ENCODE measurements around the gene IQSEC3. TPM values are rescaled to one million over a fixed set of nuclear protein-coding genes. Genes with fewer than 3 reads are reported as not detected.
"Not testable (repeated sequence)": the region's sequence is repeated elsewhere in the genome, so short reads cannot be mapped to it uniquely, and the experiment has no call there.

The IQSEC3 gene
- total and polyA plus RNA-seq, 11 donors: 0.29 to 3.2 (median 1.5) TPM

DNA sequence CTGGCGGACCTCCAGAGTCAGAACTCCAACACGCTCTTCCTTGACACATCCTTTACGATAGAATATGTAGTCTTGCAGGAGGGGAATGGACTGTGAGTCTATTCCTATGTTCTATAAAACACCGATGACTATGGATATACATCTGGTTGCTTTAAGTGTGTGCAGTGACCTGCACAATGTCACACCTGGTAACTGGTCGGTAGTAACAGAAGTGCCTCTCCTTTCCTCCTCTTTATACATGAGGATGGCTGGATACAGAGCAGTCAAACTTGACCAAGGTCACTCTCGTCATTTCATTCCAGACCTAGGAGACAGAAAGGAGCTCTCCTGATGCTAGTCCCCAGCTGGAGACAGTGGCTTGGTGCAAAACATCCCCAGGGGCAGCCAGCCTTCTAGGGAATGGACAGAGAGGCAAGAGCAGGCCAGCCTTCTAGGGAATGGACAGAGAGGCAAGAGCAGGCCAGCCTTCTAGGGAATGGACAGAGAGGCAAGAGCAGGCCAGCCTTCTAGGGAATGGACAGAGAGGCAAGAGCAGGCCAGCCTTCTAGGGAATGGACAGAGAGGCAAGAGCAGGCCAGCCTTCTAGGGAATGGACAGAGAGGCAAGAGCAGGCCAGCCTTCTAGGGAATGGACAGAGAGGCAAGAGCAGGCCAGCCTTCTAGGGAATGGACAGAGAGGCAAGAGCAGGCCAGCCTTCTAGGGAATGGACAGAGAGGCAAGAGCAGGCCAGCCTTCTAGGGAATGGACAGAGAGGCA lies 21.2 kb upstream of the IQSEC3 start:
- H3K36me3 ChIP-seq; DNase-seq; H3K9me3 ChIP-seq; H3K4me3 ChIP-seq; H3K27ac ChIP-seq; H3K4me1 ChIP-seq; intact Hi-C loops (cut with DNase I): not testable (repeated sequence)
- H3K27me3 ChIP-seq: peaks cover 0 to 14% (median 3%) of the 10 kb centered on the region in 9 donors
- ATAC-seq: peak in 1 of 4 donors; percentile 36
- WGBS, 4 donors: 73 to 82% (median 79%) methylated on average over 5 to 6 of the region's 6 CpGs

DNA sequence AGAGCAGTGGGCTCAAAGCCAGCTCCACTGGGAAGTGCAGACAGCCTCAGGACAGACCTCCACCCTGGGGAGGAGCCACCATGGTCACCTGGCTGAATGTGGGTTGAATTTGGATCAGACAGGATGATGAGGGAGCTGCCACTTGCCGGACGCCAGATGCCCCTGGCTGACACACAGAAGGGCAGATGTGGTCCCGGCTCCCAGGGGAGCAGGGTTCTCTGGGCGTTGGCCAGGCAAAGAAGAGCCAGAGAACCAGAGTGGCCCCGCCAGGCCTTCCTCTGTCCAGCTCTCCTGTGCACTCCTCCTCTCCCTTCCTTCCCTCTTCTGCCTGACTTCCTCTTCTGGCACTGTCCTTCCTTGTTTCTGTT lies 20.6 kb upstream of the IQSEC3 start:
- H3K27ac ChIP-seq; H3K4me1 ChIP-seq; intact Hi-C loops (cut with DNase I); H3K9me3 ChIP-seq; H3K4me3 ChIP-seq; H3K36me3 ChIP-seq: not testable (repeated sequence)
- peak in 2 of 5 donors; percentile 31 to 64 for DNase-seq
- peaks cover 0 to 14% (median 3%) of the 10 kb centered on the region in 9 donors for H3K27me3 ChIP-seq
- WGBS, 4 donors: 71 to 93% (median 76%) methylated on average over 2 to 5 of the region's 5 CpGs
- peak in 3 of 4 donors; percentile 61 to 78 (median 62) for ATAC-seq

DNA sequence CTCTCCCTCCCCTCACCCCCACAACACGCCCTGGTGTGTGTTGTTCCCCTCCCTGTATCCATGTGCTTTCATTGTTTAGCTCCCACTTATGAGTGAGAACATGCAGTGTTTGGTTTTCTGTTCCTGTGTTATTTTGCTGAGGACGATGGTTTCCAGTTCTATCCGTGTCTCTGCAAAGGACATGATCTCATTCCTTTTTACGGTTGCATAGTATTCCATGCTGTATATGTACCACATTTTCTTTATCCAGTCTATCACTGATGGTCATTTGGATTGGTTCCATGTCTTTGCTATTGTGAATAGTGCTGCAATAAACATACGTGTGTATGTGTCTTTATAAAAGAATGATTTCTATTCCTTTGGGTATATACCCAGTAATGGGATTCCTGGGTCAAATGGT lies 20.0 kb upstream of the IQSEC3 start:
- H3K9me3 ChIP-seq; intact Hi-C loops (cut with DNase I); H3K27ac ChIP-seq; H3K4me1 ChIP-seq; DNase-seq; H3K4me3 ChIP-seq; ATAC-seq; H3K36me3 ChIP-seq: not testable (repeated sequence)
- peaks cover 0 to 14% (median 3%) of the 10 kb centered on the region in 9 donors for H3K27me3 ChIP-seq
- 63 to 68% (median 66%) methylated on average over 5 of the region's 5 CpGs for WGBS, 4 donors

DNA sequence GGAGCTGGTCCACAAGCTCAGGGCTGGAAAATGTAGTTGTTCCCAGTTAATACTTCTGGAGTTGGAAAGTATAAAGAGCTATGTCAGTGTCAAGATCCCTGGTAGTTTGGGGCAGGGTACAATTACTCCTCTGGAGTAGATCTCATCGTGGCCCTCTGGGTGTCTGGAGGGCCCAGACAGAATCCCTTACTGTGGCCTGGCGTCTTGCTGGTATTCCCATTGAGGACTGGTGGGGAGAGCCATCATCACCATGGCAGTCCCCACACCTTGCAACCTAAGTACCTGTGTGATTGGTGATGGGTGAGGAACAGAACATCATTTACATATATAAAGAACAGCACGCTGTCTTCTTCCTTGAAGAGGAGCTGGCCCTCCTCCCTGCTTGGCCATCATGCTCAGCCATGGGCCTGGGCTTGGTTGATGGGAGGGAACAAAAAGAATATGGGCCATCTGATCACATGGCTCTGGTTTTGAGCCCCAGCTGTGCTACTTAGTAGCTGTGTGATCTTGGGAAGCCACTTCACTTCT lies 18.8 kb upstream of the IQSEC3 start:
- 63 to 79% (median 68%) methylated on average over 3 of the region's 3 CpGs for WGBS, 4 donors
- H3K4me3 ChIP-seq; ATAC-seq; H3K27ac ChIP-seq; intact Hi-C loops (cut with DNase I); DNase-seq; H3K4me1 ChIP-seq; H3K36me3 ChIP-seq; H3K9me3 ChIP-seq: not testable (repeated sequence)
- peaks cover 0 to 22% (median 8%) of the 10 kb centered on the region in 9 donors for H3K27me3 ChIP-seq

DNA sequence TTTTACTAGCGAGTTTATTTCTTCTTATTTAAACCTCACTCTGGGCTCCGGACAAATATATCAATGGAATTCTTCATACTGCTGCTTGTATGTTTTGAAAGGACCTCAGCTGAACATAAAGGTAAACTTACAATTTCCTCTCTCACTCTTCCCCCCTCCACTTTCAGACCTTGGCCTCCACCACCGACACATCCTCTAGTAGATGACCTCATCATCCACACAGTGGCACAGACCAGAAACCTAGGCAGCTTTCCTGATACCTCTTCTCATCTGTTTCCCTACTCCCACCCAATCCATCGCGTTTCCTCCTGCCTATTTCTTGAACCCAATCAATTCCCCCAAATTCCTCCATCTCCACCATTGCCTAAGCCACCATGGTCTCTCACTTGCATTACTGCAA lies 17.4 kb upstream of the IQSEC3 start:
- DNase-seq; ATAC-seq; H3K27ac ChIP-seq; H3K4me1 ChIP-seq; intact Hi-C loops (cut with DNase I); H3K4me3 ChIP-seq; H3K36me3 ChIP-seq; H3K9me3 ChIP-seq: not testable (repeated sequence)
- H3K27me3 ChIP-seq: peaks cover 0 to 30% (median 14%) of the 10 kb centered on the region in 9 donors
- 66 to 73% (median 68%) methylated on average over 5 of the region's 5 CpGs for WGBS, 4 donors

DNA sequence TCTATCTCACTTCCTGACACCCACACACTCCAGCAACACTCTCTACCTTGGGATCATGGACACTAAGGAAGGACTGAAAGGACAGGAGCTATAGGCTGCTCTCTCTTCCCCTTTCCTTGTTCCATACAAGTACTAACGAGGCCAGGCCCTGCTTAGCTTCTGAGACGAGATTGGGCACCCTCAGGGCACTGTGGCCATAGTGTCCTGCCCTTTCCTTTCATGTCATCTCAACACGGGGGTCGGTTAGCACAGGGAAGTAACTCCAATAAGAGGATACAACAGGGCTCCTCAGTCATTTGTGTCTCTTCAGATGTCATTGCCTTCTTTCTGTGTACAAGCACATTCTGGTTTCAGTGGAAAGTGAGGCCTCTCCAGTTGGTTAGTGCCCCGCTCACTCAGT lies 15.5 kb upstream of the IQSEC3 start:
- H3K36me3 ChIP-seq; DNase-seq; H3K9me3 ChIP-seq; H3K27ac ChIP-seq; intact Hi-C loops (cut with DNase I); H3K4me3 ChIP-seq; H3K4me1 ChIP-seq: not testable (repeated sequence)
- 63 to 73% (median 66%) methylated on average over 5 of the region's 5 CpGs for WGBS, 4 donors
- peak in 1 of 4 donors; percentile 11 for ATAC-seq
- H3K27me3 ChIP-seq: peaks cover 9 to 44% (median 21%) of the 10 kb centered on the region in 9 donors

DNA sequence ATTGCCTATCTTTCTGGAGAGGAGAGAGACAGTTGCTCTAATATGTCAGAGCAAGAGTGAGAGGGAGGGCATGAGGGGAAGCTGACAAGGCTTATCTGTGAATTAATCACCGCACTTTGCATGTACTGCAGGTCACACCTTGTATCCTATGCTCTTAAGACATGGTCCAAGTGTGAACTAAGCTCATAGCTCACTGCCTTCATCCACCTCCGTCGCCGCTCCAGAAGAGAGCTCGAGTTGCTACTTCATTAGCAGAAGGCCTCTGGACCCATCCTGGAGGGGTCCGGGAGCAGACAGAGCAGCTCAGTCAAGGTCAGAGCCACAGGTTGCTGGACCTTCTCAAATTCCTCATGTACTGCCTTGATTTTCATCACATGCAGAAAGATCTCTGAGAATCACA lies 14.6 kb upstream of the IQSEC3 start:
- 67 to 70% (median 68%) methylated on average over 6 of the region's 6 CpGs for WGBS, 4 donors
- H3K9me3 ChIP-seq; H3K36me3 ChIP-seq; DNase-seq; H3K27ac ChIP-seq; H3K4me3 ChIP-seq; intact Hi-C loops (cut with DNase I); H3K4me1 ChIP-seq: not testable (repeated sequence)
- peaks cover 9 to 50% (median 26%) of the 10 kb centered on the region in 9 donors for H3K27me3 ChIP-seq
- ATAC-seq: peak in 1 of 4 donors; percentile 18

DNA sequence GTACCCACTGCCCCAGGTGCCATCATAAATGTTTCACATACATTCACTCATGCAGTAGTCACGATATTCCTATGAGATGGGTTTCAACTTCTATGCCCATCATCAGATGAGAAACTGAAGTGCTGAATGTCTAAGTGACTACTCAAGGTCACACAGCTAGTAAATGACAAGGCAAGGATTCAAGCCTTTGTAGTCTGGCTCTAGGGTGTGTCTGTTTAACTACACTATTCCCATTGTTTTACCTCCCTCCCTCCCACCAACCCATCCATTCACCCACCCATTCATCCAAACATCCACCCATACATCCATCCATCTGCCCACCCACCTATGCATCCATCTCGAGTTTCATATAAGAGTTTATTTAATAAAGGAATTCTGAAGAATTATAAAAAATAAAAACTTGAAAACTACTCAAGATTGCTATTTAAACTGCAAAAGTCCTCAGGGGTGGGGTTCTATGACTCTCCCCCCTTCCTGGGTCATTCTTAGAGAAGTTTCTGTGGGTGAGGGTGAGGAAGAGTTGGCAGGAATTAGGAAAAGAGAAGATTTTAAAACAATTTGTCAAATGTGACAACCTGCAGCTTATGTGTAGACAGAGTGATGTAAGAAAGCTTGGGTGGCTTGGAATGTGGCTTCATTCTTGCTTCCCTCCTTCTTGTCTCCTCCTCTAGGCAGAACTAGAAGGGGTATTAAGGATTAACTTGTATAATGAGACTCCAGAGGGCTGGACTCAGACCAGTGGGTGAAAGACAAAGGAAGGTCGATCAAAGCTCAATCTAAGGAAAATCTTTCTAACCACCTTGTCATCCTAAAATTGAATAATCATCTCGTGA lies 13.4 kb upstream of the IQSEC3 start:
- H3K4me1 ChIP-seq; H3K4me3 ChIP-seq; intact Hi-C loops (cut with DNase I); H3K27ac ChIP-seq; ATAC-seq; H3K9me3 ChIP-seq; H3K36me3 ChIP-seq; DNase-seq: not testable (repeated sequence)
- 48 to 65% (median 58%) methylated on average over 4 of the region's 4 CpGs for WGBS, 4 donors
- H3K27me3 ChIP-seq: peaks cover 9 to 50% (median 26%) of the 10 kb centered on the region in 9 donors

Data from heart left ventricle (tissue), 16 donors.